HG03108 (cell line): ENCODE results near the gene OBP2A.
"Not testable (repeated sequence)": the region's sequence is repeated elsewhere in the genome, so short reads cannot be mapped to it uniquely, and the experiment has no call there.

Source experiments
- ATAC-seq: cut with Tn5 transposase; IDR thresholded peaks from one replicate; pipeline ENCODE4 v1.9.1; 2021; ENCODE audit warnings: moderate library complexity; ENCODE audit not compliant: unreplicated experiment

Gene OBP2A

GRCh38 chr9:135545646-135546176, at the start of gene OBP2A:
Gene OBP2A (plus strand): TSS chr9:135546126. CDS start chr9:135546181, 55 bp downstream.
- not testable (repeated sequence) for ATAC-seq

GRCh38 chr9:135498381-135499126, 47.4 kb upstream of the OBP2A start:
- no peak for ATAC-seq

- ATAC-seq: no peak
These were observed 46.4 kb upstream of the OBP2A start for GRCh38 chr9:135499326-135500070.

GRCh38 chr9:135500071-135500524, 45.8 kb upstream of the OBP2A start:
- no peak for ATAC-seq

- peak; percentile 79 for ATAC-seq
These were observed 45.2 kb upstream of the OBP2A start, which contains the start of gene MRPS2 for GRCh38 chr9:135500525-135501260. Gene MRPS2 (plus strand): TSS chr9:135500682. CDS start chr9:135500711, 29 bp downstream.

- peak; percentile 48 for ATAC-seq
These were observed 44.4 kb upstream of the OBP2A start for GRCh38 chr9:135501261-135502167.

GRCh38 chr9:135502168-135502872, 43.6 kb upstream of the OBP2A start:
- ATAC-seq: no peak

GRCh38 chr9:135502873-135503321, 43.0 kb upstream of the OBP2A start:
- no peak for ATAC-seq

GRCh38 chr9:135503371-135504261, 42.3 kb upstream of the OBP2A start:
- no peak for ATAC-seq

GRCh38 chr9:135504262-135505243, 41.4 kb upstream of the OBP2A start:
- no peak for ATAC-seq

- no peak for ATAC-seq
These were observed 40.3 kb upstream of the OBP2A start for GRCh38 chr9:135505406-135506187.

- ATAC-seq: no peak
These were observed 39.4 kb upstream of the OBP2A start for GRCh38 chr9:135506327-135507103.

- no peak for ATAC-seq
These were observed 38.6 kb upstream of the OBP2A start for GRCh38 chr9:135507104-135508035.

GRCh38 chr9:135508211-135508820, 37.6 kb upstream of the OBP2A start:
- ATAC-seq: no peak
